Measurements from ENCODE around the gene NFATC3. TPM values are rescaled to one million over a fixed set of nuclear protein-coding genes. Genes with fewer than 3 reads are reported as not detected.

Gene NFATC3
- total RNA-seq, 2 donors from 2014 or later: 24.5 to 45.0 TPM

DNA sequence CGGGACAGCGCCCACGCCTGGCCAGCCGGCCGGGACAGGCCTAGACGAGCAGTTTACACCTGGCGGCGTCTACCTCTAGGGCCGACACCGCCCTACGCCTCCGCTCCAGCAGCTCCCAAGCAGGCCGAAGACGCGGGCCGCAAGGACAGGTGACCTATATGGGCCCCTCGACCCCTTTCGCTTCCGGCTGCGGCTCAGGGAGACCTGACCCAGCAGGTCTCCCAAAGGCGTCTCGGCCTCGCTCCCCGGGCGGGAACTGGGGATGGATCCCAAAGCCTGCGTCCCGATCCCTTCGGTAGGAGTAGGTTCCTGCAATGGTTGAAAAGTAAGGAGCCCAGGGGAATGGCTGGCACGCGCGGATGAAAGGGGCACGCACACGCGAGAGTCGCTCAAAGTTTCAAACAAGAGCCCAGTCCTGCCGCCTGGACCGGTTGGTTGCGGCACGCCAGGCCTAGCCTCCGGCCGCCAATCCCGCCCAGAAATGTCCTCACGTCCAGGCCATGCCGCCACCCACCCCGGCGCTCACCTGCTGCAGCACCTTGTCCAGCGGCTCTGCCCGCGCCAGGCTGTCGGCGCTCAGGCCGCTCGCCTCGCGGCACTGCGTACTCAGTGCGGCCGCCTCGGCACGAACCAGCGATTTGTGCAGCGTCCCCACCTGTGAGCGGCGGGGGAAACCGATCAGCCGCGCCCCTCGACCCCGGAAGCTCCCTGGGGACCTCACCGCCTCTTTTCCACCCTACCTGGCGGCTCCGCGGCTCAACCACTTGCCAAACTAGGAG is 150.1 kb downstream of the NFATC3 start:
- Histone ChIP-seq H3K27me3 (no peaks in the 10 kb centered on the region), H3K4me1 (peaks cover 0 to 47% of the 10 kb centered on the region in 2 donors), H3K4me3 (peak overlapping the region; percentile 13 to 61)

GRCh38 chr16:68235887-68236136 is 150.6 kb downstream of the NFATC3 start, which contains the start of gene ESRP2:
Gene ESRP2 (minus strand): TSS chr16:68236127. CDS start chr16:68236045, 82 bp downstream.
- no peak for DNase-seq (ENCODE audit: low spot score)
- no peaks in the 10 kb centered on the region for H3K36me3 ChIP-seq
- TF ChIP-seq CTCF (IDR thresholded peaks at IDR 0.05): no peak
- H3K4me1 ChIP-seq: peaks cover 0 to 48% of the 10 kb centered on the region in 2 donors
- H3K4me3 ChIP-seq: peak within 1 kb of the TSS; percentile 56 to 61
- H3K27ac ChIP-seq: peak within 1 kb of the TSS; percentile 80 to 87
- no peaks in the 10 kb centered on the region for H3K9me3 ChIP-seq
- H3K27me3 ChIP-seq: no peaks in the 10 kb centered on the region

More for the DNA sequence above, 150.1 kb downstream of the NFATC3 start:
- DNase-seq (ENCODE audit: low spot score): no peak
- Histone ChIP-seq H3K36me3 (no peaks in the 10 kb centered on the region), H3K27ac (peak overlapping the region in 1 of 2 donors; percentile 80), H3K9me3 (no peaks in the 10 kb centered on the region)
- no peak for TF ChIP-seq CTCF (IDR thresholded peaks at IDR 0.05)

- no peak for TF ChIP-seq CTCF (IDR thresholded peaks at IDR 0.05)
Observed at GRCh38 chr16:68236137-68236825, 151.1 kb downstream of the NFATC3 start.

GRCh38 chr16:68236826-68237242 is 151.7 kb downstream of the NFATC3 start:
- Histone ChIP-seq H3K36me3 (no peaks in the 10 kb centered on the region), H3K9me3 (no peaks in the 10 kb centered on the region), H3K27ac (peak overlapping the region; percentile 80 to 87), H3K4me3 (peak overlapping the region; percentile 56 to 61), H3K27me3 (no peaks in the 10 kb centered on the region), H3K4me1 (peaks cover 0 to 48% of the 10 kb centered on the region in 2 donors)
- no peak for DNase-seq (ENCODE audit: low spot score)
- TF ChIP-seq CTCF (IDR thresholded peaks at IDR 0.05): no peak

More at GRCh38 chr16:68236137-68236825, 151.1 kb downstream of the NFATC3 start:
- no peak for DNase-seq (ENCODE audit: low spot score)
- Histone ChIP-seq H3K9me3 (no peaks in the 10 kb centered on the region), H3K36me3 (no peaks in the 10 kb centered on the region), H3K4me1 (peaks cover 0 to 48% of the 10 kb centered on the region in 2 donors), H3K27me3 (no peaks in the 10 kb centered on the region), H3K27ac (peak overlapping the region; percentile 80 to 87), H3K4me3 (peak overlapping the region; percentile 13 to 61)

GRCh38 chr16:68237243-68238028 is 152.3 kb downstream of the NFATC3 start:
- Histone ChIP-seq H3K9me3 (no peaks in the 10 kb centered on the region), H3K36me3 (no peaks in the 10 kb centered on the region), H3K27ac (peak overlapping the region; percentile 80 to 87), H3K27me3 (no peaks in the 10 kb centered on the region), H3K4me3 (peak overlapping the region; percentile 56 to 61), H3K4me1 (peaks cover 0 to 48% of the 10 kb centered on the region in 2 donors)
- no peak for TF ChIP-seq CTCF (IDR thresholded peaks at IDR 0.05)
- peak; percentile 99 for DNase-seq (ENCODE audit: low spot score)
